HepG2 (cell line): ENCODE data around the gene SPTB. TPM values are rescaled to one million over a fixed set of nuclear protein-coding genes. Genes with fewer than 3 reads are reported as not detected.

Source experiments
- AGO1 ChIP-seq: fragments of 200-400 bp; formaldehyde crosslinking; IDR thresholded peaks from 2 replicates; pipeline ENCODE4 v1.6.1; 2017; ENCODE audit warnings: mild to moderate bottlenecking, low read depth, low read length, moderate library complexity; ENCODE audit not compliant: poor library complexity, severe bottlenecking
- HCFC1 ChIP-seq: fragments of 150-350 bp; IDR thresholded peaks from 2 replicates; pipeline ENCODE4 v1.6.1; 2014; ENCODE audit warnings: low read depth, low read length
- HNRNPH1 ChIP-seq: fragments of 200-400 bp; formaldehyde crosslinking; optimal IDR thresholded peaks from 2 replicates; pipeline ENCODE3; 2017; ENCODE audit warnings: mild to moderate bottlenecking, low read depth, low read length
- U2AF2 ChIP-seq: fragments of 200-400 bp; formaldehyde crosslinking; IDR thresholded peaks from 2 replicates; pipeline ENCODE4 v1.6.1; 2017; ENCODE audit warnings: low read depth, mild to moderate bottlenecking, low read length
- ZIK1 ChIP-seq: sonication (generic); formaldehyde crosslinking; IDR thresholded peaks from 2 replicates; pipeline ENCODE4 v1.5.0; 2020; ENCODE audit warnings: mild to moderate bottlenecking, low read depth, missing genetic modification reagents, borderline replicate concordance
- ZNF17 ChIP-seq: sonication (generic); formaldehyde crosslinking; IDR thresholded peaks from 2 replicates; pipeline ENCODE4 v1.5.0; 2020; ENCODE audit warnings: mild to moderate bottlenecking, missing genetic modification reagents
- ZNF563 ChIP-seq: sonication (generic); formaldehyde crosslinking; IDR thresholded peaks from 2 replicates; pipeline ENCODE4 v1.8.0; 2022; ENCODE audit warnings: mild to moderate bottlenecking, moderate library complexity, missing genetic modification reagents
- ZNF614 ChIP-seq: IDR thresholded peaks from 2 replicates; pipeline ENCODE4 v1.6.1; 2018; ENCODE audit warnings: missing biosample characterization, missing genetic modification reagents, inconsistent platforms, borderline replicate concordance
- ZSCAN25 ChIP-seq: sonication (generic); formaldehyde crosslinking; IDR thresholded peaks from 2 replicates; pipeline ENCODE4 v1.8.0; 2022; ENCODE audit warnings: mild to moderate bottlenecking, missing genetic modification reagents
- polyA plus RNA-seq, 8 experiments: library from polyadenylated mRNA; depleted of rRNA in 3 of 8; stranded (reverse) in 7 of 8; unstranded in 1 of 8; fragments of >200 nt; fragmentation: Illumina TruSeq in 4 of 8; extraction: Trizol in 4 of 8; gene quantifications; 2 replicates each; pipeline versions ENCODE4 v1.2.1 to v1.2.3, GENCODE V29; 2011 to 2016; ENCODE audit warnings: low read depth in 4 of 8, missing spikeins in 1 of 8, mixed read lengths in 1 of 8; ENCODE audit not compliant: insufficient read depth in 1 of 8
- total RNA-seq, 5 experiments: library from RNA; depleted of rRNA; stranded (reverse); fragments of >200 nt; fragmentation: Illumina TruSeq; extraction: Trizol; gene quantifications; 2 replicates each; pipeline ENCODE4 v1.2.3, GENCODE V29; 2016; ENCODE audit warnings: low read depth in 1 of 5
- TF ChIP-seq, protein P1 (sequence below): sonication (generic); formaldehyde crosslinking; IDR thresholded peaks from 2 replicates; pipeline ENCODE4 v1.4.0; 2020; ENCODE audit warnings: mild to moderate bottlenecking, missing genetic modification reagents, borderline replicate concordance
- TF ChIP-seq, protein P2 (sequence below): IDR thresholded peaks from 2 replicates; pipeline ENCODE4 v1.6.1; 2016; ENCODE audit warnings: missing compliant biosample characterization, missing genetic modification reagents, borderline replicate concordance
- TF ChIP-seq, protein P3 (sequence below): sonication (generic); formaldehyde crosslinking; IDR thresholded peaks from 2 replicates; pipeline ENCODE4 v1.5.0; 2020; ENCODE audit warnings: mild to moderate bottlenecking, missing genetic modification reagents, borderline replicate concordance
- TF ChIP-seq, protein P4 (sequence below): sonication (generic); formaldehyde crosslinking; IDR thresholded peaks from 2 replicates; pipeline ENCODE4 v1.5.0; 2020; ENCODE audit warnings: missing genetic modification reagents, mild to moderate bottlenecking, borderline replicate concordance
- TF ChIP-seq, protein P5 (sequence below): sonication (generic); formaldehyde crosslinking; IDR thresholded peaks from 2 replicates; pipeline ENCODE4 v1.5.0; 2020; ENCODE audit warnings: mild to moderate bottlenecking, missing genetic modification reagents

Gene SPTB
- total and polyA plus RNA-seq, 2 of the 13 experiments (the other 11 are each of a cell fraction or from before 2014, with no cell fraction given) = 0.01 to 0.02 TPM

DNA sequence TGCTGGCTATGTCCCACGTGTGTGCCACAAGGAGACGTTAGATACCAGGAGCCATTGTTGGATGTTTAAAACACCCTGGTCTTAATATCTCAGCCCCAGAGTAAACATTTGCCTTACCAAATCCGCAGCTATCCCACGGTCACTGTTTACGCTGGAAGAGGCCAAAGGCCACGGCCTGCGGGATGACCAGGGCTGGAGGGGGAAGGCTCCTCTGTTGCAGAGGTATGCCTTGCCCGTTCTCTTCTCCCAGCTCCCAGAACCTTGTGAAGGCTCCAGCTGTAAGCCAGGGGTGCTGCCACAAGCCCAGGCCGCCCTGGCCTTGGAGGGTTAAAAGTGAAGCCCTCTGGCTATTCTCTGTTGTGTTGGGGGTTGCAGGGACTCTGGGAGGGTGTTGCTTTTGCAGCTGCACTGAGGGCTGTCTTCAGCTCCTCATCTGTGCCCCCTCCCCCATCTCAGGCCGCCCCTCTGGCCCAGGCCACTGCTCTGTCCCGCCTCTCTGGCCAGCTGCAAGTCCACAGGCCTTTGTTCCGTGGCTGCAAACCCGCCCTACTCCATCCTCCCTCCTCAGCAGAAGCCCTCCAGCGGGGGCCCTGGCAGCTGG, 173.0 kb downstream of the SPTB start (continued):
- TF ChIP-seq, protein P1, sequence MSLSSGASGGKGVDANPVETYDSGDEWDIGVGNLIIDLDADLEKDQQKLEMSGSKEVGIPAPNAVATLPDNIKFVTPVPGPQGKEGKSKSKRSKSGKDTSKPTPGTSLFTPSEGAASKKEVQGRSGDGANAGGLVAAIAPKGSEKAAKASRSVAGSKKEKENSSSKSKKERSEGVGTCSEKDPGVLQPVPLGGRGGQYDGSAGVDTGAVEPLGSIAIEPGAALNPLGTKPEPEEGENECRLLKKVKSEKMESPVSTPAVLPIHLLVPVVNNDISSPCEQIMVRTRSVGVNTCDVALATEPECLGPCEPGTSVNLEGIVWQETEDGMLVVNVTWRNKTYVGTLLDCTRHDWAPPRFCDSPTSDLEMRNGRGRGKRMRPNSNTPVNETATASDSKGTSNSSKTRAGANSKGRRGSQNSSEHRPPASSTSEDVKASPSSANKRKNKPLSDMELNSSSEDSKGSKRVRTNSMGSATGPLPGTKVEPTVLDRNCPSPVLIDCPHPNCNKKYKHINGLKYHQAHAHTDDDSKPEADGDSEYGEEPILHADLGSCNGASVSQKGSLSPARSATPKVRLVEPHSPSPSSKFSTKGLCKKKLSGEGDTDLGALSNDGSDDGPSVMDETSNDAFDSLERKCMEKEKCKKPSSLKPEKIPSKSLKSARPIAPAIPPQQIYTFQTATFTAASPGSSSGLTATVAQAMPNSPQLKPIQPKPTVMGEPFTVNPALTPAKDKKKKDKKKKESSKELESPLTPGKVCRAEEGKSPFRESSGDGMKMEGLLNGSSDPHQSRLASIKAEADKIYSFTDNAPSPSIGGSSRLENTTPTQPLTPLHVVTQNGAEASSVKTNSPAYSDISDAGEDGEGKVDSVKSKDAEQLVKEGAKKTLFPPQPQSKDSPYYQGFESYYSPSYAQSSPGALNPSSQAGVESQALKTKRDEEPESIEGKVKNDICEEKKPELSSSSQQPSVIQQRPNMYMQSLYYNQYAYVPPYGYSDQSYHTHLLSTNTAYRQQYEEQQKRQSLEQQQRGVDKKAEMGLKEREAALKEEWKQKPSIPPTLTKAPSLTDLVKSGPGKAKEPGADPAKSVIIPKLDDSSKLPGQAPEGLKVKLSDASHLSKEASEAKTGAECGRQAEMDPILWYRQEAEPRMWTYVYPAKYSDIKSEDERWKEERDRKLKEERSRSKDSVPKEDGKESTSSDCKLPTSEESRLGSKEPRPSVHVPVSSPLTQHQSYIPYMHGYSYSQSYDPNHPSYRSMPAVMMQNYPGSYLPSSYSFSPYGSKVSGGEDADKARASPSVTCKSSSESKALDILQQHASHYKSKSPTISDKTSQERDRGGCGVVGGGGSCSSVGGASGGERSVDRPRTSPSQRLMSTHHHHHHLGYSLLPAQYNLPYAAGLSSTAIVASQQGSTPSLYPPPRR (CRISPR knock-in tag) = peak; percentile 56
- TF ChIP-seq ZNF17 = no peak
- TF ChIP-seq, protein P2, sequence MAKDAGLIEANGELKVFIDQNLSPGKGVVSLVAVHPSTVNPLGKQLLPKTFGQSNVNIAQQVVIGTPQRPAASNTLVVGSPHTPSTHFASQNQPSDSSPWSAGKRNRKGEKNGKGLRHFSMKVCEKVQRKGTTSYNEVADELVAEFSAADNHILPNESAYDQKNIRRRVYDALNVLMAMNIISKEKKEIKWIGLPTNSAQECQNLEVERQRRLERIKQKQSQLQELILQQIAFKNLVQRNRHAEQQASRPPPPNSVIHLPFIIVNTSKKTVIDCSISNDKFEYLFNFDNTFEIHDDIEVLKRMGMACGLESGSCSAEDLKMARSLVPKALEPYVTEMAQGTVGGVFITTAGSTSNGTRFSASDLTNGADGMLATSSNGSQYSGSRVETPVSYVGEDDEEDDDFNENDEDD = no peak
- TF ChIP-seq, protein P3, sequence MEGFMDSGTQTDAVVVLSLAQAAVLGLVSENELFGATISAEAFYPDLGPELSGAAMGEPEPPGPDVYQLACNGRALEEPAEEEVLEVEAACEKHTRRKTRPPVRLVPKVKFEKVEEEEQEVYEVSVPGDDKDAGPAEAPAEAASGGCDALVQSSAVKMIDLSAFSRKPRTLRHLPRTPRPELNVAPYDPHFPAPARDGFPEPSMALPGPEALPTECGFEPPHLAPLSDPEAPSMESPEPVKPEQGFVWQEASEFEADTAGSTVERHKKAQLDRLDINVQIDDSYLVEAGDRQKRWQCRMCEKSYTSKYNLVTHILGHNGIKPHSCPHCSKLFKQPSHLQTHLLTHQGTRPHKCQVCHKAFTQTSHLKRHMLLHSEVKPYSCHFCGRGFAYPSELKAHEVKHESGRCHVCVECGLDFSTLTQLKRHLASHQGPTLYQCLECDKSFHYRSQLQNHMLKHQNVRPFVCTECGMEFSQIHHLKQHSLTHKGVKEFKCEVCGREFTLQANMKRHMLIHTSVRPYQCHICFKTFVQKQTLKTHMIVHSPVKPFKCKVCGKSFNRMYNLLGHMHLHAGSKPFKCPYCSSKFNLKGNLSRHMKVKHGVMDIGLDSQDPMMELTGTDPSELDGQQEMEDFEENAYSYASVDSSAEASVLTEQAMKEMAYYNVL (CRISPR knock-in tag) = 0 out of 2 replicates have a peak, but pooled peaks have one; percentile 25
- TF ChIP-seq, protein P4, sequence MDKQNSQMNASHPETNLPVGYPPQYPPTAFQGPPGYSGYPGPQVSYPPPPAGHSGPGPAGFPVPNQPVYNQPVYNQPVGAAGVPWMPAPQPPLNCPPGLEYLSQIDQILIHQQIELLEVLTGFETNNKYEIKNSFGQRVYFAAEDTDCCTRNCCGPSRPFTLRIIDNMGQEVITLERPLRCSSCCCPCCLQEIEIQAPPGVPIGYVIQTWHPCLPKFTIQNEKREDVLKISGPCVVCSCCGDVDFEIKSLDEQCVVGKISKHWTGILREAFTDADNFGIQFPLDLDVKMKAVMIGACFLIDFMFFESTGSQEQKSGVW = no peak
- TF ChIP-seq AGO1 = peak; percentile 46
- TF ChIP-seq U2AF2 = no peak
- TF ChIP-seq, protein P5, sequence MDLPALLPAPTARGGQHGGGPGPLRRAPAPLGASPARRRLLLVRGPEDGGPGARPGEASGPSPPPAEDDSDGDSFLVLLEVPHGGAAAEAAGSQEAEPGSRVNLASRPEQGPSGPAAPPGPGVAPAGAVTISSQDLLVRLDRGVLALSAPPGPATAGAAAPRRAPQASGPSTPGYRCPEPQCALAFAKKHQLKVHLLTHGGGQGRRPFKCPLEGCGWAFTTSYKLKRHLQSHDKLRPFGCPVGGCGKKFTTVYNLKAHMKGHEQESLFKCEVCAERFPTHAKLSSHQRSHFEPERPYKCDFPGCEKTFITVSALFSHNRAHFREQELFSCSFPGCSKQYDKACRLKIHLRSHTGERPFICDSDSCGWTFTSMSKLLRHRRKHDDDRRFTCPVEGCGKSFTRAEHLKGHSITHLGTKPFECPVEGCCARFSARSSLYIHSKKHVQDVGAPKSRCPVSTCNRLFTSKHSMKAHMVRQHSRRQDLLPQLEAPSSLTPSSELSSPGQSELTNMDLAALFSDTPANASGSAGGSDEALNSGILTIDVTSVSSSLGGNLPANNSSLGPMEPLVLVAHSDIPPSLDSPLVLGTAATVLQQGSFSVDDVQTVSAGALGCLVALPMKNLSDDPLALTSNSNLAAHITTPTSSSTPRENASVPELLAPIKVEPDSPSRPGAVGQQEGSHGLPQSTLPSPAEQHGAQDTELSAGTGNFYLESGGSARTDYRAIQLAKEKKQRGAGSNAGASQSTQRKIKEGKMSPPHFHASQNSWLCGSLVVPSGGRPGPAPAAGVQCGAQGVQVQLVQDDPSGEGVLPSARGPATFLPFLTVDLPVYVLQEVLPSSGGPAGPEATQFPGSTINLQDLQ = no peak
- no peak for TF ChIP-seq HNRNPH1
- no peak for TF ChIP-seq ZIK1 (CRISPR knock-in tag)
- no peak for TF ChIP-seq ZNF563 (CRISPR knock-in tag)
- TF ChIP-seq ZNF614 = 0 out of 2 replicates have a peak, but pooled peaks have one; percentile 21
- TF ChIP-seq HCFC1 = no peak
- peak; percentile 42 for TF ChIP-seq ZSCAN25 (CRISPR knock-in tag)
